Brain microvascular endothelial cell (primary cell): ENCODE data around the gene ELAVL1.
A peak's percentile ranks its signal among the peaks of the same experiment; 100 is the strongest.

Experiments
- DNase-seq: peaks from one replicate; pipeline ENCODE4 v3.0.0-alpha.2; 2020
- H3K27ac ChIP-seq: fragments of 250-450 bp; sonication (Bioruptor Pico); 2 replicates; pipeline ENCODE4 v1.5.1; 2020; ENCODE audit warnings: mild to moderate bottlenecking, moderate library complexity
- H3K27me3 ChIP-seq: fragments of 250-450 bp; sonication (Bioruptor Pico); replicated peaks from 2 replicates; pipeline ENCODE4 v1.5.1; 2020; ENCODE audit warnings: mild to moderate bottlenecking
- H3K36me3 ChIP-seq: fragments of 250-450 bp; sonication (Bioruptor Pico); replicated peaks from 2 replicates; pipeline ENCODE4 v1.5.1; 2020; ENCODE audit warnings: mild to moderate bottlenecking
- H3K4me3 ChIP-seq: 2 replicates; pipeline ENCODE4 v1.5.1; 2011; ENCODE audit warnings: low read depth, mild to moderate bottlenecking, control low read depth, low read length, moderate library complexity
- CTCF ChIP-seq: IDR thresholded peaks from 2 replicates; pipeline ENCODE4 v1.5.1; 2011; ENCODE audit warnings: low read depth, mild to moderate bottlenecking, moderate library complexity, low read length, control low read depth, inconsistent platforms; ENCODE audit errors: missing control alignments
- in situ Hi-C: cut with HindIII; loops from 2 replicates; pipeline ENCODE4 v1.10.0; 2017; ENCODE audit warnings: low sequenced_read_pairs, low pct_ligation_motif_present

Gene ELAVL1

GRCh38 chr19:7916103-7916954 is 89.1 kb downstream of the ELAVL1 start:
- TF ChIP-seq CTCF = no peak
- no peak for DNase-seq
- Histone ChIP-seq H3K4me3 (peak overlapping the region; percentile 20), H3K27me3 (peaks cover 14% of the 10 kb centered on the region), H3K36me3 (peaks cover 12% of the 10 kb centered on the region), H3K27ac (no peak overlapping the region)
- in situ Hi-C loops = no loop called here

- no peak for DNase-seq
- peaks cover 14% of the 10 kb centered on the region for H3K27me3 ChIP-seq
- peaks cover 18% of the 10 kb centered on the region for H3K36me3 ChIP-seq
- no peak overlapping the region for H3K27ac ChIP-seq
- TF ChIP-seq CTCF = no peak
- in situ Hi-C loops = no loop called here
- H3K4me3 ChIP-seq = no peak overlapping the region
Observed at GRCh38 chr19:7915250-7916102, 90.0 kb downstream of the ELAVL1 start.

- Histone ChIP-seq H3K27ac (no peak within 1 kb of the TSS), H3K4me3 (no peak within 1 kb of the TSS), H3K27me3 (peaks cover 14% of the 10 kb centered on the region), H3K36me3 (peaks cover 24% of the 10 kb centered on the region)
- no peak for DNase-seq
- in situ Hi-C loops = no loop called here
- no peak for TF ChIP-seq CTCF
Observed at GRCh38 chr19:7914598-7915045, 90.8 kb downstream of the ELAVL1 start, which contains the start of gene TGFBR3L. Gene TGFBR3L, plus strand, starts transcription at chr19:7914830.

- in situ Hi-C loops = no loop called here
- Histone ChIP-seq H3K4me3 (no peak overlapping the region), H3K36me3 (peaks cover 24% of the 10 kb centered on the region), H3K27me3 (peaks cover 14% of the 10 kb centered on the region), H3K27ac (no peak overlapping the region)
- TF ChIP-seq CTCF = no peak
- no peak for DNase-seq
Observed at GRCh38 chr19:7914099-7914498, 91.3 kb downstream of the ELAVL1 start.

GRCh38 chr19:7913652-7914051 is 91.8 kb downstream of the ELAVL1 start:
- in situ Hi-C loops = no loop called here
- TF ChIP-seq CTCF = no peak
- H3K4me3 ChIP-seq = no peak overlapping the region
- H3K27ac ChIP-seq = no peak overlapping the region
- H3K27me3 ChIP-seq = peaks cover 14% of the 10 kb centered on the region
- H3K36me3 ChIP-seq = peaks cover 24% of the 10 kb centered on the region
- DNase-seq = no peak
